Activated T-helper 1 cell treated with Interleukin-2 at 50 U/mL for 16 hours (primary cell): ENCODE measurements around the gene GCH1.

Experiments
- DNase-seq: peaks from one replicate; pipeline ENCODE4 v3.0.0-alpha.2; 2020; ENCODE audit warnings: low read depth

GCH1 gene

DNA sequence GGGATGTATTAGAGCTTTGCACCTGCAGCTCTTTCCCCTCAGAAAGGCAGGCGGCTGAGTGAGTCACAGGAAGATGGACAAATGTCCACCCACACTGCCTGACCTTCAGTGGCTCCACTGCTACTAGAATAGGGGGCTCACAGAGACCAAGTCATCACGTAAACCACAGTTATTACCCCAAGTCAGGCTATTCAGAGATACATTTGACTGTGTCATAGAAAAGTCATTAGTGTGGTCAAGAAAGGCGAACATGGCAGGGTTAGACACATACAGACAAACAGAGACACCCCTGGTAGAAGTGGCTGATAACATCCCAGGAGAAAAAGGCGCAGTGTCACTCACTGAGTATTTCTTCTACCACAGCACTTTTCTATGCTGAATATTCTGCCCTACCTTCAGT lies 36.0 kb downstream of the GCH1 start:
- DNase-seq: no peak

DNA sequence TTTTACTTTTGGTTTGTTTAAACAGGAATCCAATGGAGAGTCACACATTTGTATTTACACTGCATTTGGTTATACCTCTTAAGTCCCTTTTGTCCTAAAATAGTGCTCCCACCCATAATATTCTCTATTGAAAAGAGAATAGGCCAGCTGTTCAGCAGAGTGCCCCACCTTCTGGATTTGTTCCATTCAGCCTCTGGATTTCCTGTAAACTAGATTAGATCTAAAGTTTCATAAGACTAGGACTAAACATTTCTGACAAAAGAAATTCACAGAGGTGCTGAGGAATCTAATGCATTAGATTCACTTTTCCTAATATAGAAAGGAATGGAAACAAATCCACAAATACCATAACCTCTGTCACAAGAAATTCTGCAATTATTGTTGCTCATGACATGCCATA lies 38.1 kb downstream of the GCH1 start:
- DNase-seq: no peak

DNA sequence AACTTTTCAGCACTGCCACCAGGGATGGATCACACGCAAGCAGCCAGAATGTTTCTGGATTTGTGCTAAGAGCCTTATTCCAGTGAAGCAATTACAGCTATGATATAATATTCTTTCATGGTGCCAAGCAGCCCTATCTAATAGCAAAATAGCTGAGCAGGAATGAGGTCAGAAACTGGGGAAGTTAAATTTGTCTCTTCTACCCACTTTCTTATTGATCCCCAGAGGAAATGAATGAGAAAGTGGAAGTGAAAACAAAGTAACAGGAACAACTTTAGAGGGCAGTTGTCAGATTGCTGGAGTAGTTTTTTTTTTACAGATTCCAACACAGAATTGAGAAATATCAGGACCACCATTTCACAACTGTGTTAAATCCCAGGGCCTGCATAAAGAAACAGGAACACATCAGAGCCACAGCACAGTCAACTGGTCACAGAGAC lies 44.8 kb downstream of the GCH1 start:
- DNase-seq: no peak

GRCh38 chr14:54856152-54856551 lies 46.5 kb downstream of the GCH1 start:
- no peak for DNase-seq

GRCh38 chr14:54854181-54854580 lies 48.4 kb downstream of the GCH1 start:
- no peak for DNase-seq

DNA sequence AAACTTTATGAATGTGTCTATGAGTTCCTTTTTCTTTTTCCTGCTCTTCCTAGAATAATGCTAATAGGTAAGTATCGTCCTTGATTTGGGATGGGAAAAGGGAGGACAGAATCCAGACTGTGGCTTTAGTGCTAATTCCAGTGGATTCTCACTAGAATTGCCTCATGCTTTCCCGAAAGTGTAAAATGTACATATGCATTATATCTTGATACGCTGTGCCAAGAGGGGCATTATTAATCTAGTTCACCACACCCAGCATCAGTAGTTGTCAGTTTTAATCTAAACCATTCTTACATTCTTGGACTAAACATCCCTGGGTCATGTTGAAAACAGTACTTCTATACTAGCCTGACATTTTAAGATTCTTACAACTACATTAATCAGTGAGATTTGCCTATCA lies 49.3 kb downstream of the GCH1 start:
- no peak for DNase-seq

DNA sequence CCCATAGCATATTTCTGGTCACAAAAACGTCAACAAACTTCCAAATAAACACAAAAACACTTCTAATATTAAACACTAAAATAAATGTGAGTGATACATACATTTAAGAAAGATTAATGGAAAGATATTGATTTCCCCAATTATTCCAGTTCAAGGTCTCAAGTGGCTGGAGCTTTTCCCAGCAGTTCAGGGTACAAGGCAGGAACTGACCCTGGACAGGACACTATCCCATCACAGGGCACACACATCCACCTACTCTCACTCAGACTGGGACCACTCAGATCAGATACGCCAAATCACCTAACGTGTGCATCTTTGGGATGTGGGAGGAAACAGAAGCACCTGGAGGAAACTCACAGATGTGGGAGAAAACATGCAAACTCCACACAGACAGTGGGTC lies 50.4 kb downstream of the GCH1 start:
- DNase-seq: no peak

DNA sequence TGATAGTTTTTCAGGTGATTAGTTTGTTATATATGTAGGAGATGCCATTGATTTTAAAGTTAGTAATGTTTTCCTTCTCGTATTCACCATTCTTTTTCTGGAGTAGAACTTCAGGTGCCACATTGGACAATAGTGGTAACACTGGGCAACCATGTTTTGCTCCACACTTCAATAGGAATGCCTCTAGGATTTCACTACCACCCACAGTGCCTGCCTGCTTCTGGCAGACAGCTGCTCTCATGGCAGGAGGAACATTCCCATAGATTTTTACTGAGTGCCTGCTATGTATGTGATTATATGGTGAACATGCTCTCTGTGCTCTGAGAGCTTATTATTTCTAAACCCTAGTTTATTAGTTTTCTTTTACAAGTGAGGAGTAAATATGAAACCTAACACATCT lies 53.7 kb downstream of the GCH1 start:
- DNase-seq: no peak

DNA sequence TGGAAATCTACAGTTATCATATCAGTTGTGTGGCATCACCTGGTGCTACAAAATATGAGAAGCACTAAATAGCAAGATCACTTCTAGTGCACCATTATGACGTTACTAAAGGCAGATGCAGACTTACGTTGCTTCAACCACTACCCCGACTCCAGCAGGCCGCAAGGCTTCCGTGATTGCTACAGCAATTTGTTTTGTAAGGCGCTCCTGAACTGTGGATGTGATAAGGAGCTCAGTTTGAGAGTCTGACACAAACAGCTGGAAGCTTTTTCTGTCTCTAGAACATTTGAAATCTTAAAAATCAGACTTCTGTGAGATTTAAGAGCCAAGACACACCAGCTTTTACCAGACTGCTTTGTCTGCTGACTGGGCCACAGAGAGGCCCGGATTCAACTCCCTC lies 57.0 kb downstream of the GCH1 start:
- no peak for DNase-seq

- DNase-seq: no peak
Measured at GRCh38 chr14:54844479-54844878, 58.1 kb downstream of the GCH1 start.

DNA sequence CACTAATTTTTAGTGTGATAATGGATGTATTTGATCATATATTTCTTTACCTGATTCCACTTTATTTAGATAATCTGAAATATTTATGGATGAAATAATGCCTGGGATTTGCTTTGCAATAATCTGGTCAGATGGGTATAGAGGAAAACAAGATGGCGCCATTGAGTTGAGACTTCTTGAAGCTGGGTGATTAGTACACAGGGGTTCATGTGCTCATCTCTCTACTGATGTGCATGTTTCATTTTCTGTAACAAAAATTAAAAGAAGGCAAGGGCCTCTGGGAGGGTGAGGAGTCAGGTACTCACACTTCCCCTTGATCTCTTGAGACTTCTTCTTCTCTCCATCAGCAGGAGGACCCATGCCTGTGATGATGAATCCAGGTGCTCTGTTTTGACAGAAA lies 61.8 kb downstream of the GCH1 start:
- DNase-seq: no peak

- DNase-seq: no peak
Measured at GRCh38 chr14:54840336-54840735, 62.3 kb downstream of the GCH1 start.

- DNase-seq: no peak
Measured at GRCh38 chr14:54839701-54840119, 62.9 kb downstream of the GCH1 start.

GRCh38 chr14:54838931-54839512 lies 63.6 kb downstream of the GCH1 start:
- DNase-seq: no peak

DNA sequence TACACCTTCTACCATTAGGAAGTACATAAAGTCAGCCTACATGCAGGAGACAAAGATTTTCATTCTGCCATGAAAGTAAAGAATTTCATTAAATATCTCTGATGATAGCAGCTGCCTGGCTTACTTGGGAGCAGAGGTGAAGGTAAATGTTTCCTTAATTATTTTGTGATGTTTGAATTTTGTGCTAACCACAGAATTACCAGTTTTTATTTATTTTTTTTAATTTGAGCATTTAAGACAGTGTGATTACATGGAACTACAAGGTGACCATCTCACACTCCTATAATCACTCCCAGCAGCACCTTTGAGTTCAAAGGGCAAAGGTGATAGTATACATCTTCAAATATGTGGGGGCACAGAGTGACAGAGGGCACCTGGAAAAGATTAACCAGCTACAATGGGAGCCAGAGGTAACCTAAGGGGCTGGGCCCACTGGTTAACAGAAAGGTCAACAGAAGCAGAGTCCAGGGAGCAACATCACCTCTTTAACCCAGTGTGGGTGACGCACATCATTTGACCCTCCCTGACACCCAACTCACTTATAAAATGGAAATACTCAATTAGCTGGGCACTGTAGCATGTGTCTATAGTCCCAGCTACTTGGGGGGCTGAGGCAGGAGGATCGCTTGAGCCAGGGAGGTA lies 65.0 kb downstream of the GCH1 start:
- DNase-seq: no peak

GRCh38 chr14:54836231-54836630 lies 66.4 kb downstream of the GCH1 start:
- no peak for DNase-seq

GRCh38 chr14:54834727-54835126 lies 67.9 kb downstream of the GCH1 start:
- no peak for DNase-seq

- no peak for DNase-seq
Measured at GRCh38 chr14:54834081-54834480, 68.5 kb downstream of the GCH1 start.

DNA sequence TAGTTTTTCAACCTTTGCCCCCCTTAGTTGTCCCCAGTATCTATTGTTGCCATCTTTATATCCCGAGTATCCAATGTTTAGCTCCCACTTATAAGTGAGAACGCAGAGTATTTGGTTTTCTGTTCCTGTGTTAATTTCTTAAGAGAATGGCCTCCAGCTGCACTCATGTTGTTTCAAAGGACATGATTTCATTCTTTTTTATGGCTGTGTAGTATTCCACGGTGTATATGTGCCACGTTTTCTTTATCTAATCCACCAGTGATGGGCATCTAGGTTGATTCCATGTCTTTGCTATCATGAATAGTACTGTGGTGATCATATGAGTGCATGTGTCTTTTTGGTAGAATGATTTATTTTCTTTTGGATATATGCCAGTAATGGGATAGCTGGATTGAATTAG lies 72.0 kb downstream of the GCH1 start:
- no peak for DNase-seq

DNA sequence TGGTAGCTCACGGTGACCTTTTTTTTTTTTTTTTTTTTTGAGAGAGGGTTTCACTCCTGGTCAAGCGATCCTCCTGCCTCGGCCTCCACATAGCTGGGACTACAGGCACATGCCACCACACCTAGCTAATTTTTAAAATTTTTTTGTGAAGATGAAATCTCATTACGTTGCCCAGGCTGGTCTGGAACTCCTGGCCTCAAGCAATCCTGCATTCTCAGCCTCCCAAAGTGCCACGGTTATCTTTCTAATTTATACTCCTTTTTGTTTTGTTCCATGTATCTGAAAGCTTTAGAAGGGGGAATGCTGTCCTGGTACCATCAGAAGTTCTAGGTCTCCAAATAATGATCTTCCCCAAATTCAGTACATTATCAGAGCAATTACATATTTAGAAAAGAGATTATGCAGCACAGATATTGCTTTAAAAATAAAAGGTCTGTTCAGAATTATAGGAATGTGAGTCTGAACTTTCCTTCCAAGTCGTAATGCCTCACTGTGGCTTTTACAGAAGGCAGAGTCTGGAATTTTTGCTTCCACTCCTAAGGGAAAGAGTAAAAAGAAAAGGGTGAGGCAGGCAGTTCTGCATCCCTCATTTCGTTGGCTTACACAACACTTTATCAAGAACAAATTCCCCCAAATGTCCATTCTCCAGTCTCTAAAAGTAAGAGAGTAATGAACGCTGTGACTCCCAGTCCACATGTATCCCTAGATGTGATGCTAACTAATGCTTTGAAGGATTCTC lies 73.0 kb downstream of the GCH1 start:
- no peak for DNase-seq

DNA sequence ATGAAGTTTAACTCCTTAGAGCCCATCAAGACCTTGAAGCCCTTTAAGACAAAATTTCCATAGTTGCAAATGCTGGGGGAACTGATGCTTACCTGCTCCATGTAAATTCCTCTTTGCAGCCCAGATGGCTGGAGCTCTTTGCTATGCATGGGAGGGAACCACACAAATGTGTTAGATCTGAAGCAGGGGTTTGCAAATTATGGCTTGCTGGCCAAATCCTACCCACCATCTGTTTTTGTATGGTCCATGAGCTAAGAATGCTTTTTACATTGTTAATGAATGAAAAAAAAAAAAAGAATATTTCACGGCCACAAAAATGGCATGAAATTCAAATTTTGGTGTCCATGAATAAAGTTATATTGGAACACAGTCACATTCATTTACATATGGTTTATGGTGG lies 74.6 kb downstream of the GCH1 start:
- no peak for DNase-seq

GRCh38 chr14:54823757-54824549 lies 78.7 kb downstream of the GCH1 start:
- DNase-seq: no peak

DNA sequence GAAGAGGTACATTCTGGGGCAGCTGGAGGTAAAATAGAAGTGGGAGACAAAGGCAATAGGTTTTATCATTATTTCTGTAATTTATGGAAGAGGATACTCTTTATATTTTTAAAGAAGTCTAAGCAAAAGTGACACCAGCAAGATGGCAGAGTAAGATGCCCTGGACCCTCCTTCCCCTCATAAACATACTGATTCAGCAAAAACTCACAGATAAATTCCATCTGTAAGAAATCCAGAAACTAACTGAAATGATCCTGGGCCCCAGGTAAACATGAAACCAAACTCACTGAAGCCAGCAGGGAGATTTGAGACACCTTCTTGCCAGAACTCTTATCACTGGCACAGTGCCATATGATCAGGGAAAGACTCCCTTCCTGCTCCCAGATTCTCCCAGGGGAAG lies 79.9 kb downstream of the GCH1 start:
- DNase-seq: no peak
